GM21717 (cell line): ENCODE data around the gene NALF2.

ENCODE experiments used
- ATAC-seq: cut with Tn5 transposase; IDR thresholded peaks from one replicate; pipeline ENCODE4 v1.9.1; 2021; ENCODE audit warnings: mild to moderate bottlenecking, moderate library complexity; ENCODE audit not compliant: unreplicated experiment

The NALF2 gene

DNA sequence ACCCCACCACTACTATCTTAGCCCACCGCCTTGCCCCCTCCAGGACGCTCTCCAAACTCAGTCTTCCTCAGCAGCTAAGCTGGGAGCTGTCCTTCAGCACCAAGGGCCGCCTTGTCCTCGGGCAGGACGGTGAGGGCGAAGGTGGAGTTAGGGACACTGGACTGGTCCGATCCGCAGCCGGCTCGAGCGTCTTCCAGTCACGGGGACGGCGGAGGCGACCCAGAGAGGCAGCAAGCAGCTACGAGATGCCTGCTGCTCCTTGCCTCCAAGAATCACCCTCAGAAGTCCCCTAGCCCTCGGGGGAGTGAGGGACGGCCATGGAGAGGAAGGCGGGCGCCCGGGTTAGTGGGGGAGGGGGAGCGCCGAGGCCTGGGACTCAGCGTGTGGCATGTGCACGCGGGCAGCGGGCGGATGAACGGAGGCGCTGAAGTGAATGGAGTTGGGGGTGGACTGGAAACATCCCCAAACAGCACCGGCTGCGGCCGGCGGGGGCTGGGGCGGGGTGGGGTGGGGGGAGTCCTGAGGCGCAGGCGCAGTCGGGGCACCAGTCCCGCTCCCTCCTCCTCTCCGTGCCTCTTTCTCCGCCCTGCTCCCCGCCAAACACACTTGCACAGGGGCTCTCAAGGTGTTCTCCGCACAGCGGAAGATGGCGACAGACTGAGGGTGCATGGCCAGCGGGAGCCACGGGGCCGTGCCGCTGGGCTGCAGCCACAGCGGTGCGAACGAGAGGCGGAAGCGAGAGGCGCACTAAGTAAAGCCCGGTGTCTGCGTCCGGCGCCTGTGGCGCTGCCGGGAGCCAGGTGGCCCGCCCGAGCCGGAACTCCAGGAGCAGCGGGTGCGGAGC is at the start of gene NALF2:
TSS of gene NALF2 (plus strand) at position 545 of the 844 bp plus-strand sequence. CDS start 957 bp downstream, outside the sequence.
- ATAC-seq, result no peak

DNA sequence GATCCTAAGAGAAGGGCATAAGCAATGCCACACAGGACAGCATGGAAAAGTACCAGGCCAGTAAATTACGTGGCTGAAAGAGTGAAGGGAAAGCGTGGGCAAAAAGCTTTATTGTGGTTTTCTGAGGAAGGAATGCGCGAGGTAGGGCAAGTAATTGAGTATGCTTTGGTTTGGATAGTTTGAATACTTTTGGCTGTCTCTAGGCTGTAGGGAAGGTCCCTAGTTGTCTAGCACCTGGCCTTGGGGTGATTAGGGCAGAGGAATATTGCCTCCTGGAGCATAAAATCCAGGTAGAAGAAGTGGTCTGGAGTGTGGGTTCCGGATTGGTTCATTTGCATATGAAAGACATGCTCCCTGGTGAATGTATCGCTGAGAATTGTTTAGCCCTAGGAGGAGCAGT is 46.4 kb upstream of the NALF2 start:
- no peak for ATAC-seq

DNA sequence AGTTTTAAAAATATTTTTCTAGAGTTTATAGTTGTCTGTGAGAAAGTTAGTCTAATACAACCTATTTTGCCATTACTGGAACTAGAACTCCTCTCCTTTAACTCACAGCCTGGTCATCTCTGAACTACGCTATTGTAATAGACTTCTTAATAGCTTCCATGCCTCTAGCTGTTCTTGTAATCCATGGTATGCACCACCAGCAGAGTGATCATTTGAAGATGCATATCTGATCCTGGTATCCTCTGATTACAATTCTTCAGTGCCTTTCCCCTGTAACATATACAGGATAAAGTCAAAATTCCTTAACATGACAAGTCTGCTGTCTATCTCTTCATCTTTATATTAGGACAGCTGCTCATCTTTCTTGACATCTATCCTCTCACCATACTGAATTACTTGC is 37.6 kb upstream of the NALF2 start:
- ATAC-seq, result no peak

GRCh38 chrX:69469975-69470374 is 34.2 kb upstream of the NALF2 start:
- ATAC-seq, result no peak

GRCh38 chrX:69489625-69490024 is 14.5 kb upstream of the NALF2 start:
- ATAC-seq, result no peak

DNA sequence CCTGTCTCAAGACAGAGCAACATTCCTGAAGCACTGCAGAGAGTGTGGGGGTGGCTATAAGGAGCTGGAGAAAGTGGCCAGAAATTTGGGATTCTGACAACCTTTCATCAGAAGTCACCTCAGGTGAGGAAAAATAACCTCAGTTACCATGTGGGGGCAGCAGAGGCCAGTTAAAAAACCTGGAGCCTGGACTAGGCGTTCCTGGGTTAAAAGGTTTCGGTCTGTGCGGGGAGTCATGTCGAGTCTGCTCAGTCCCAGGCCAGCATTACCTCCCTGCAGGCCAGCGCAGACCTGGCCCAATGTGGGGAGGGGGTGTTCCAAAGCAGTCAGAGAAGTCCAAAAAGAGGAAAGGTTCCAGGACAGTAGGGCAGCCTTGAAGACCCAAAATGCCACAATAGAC is 10.9 kb upstream of the NALF2 start:
- no peak for ATAC-seq

GRCh38 chrX:69493766-69494165 is 10.4 kb upstream of the NALF2 start:
- no peak for ATAC-seq

- ATAC-seq, result no peak
These were observed 7.9 kb upstream of the NALF2 start for GRCh38 chrX:69496183-69496582.

DNA sequence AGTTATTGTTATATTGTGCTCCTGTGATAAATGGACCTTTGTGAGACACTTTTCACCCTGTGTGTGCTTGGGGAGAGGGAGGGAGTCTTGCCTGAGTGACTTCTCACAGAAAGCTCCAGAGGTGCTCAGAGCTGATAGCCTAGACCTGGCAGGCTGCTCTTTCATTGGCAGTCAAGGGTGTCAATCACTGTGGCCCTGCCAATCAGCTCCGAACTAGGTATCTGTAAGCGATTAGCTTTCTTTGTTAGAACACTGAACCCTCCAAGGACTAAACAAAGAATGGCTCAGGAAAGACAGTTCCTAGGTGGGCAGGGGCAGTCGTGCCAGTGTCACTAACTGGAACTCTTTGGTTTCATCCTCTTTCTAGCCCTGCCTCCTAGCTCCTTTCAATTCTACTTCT is 2.7 kb upstream of the NALF2 start:
- ATAC-seq, result no peak

- ATAC-seq, result no peak
These were observed 821 bp upstream of the NALF2 start for GRCh38 chrX:69503228-69503781.

- ATAC-seq, result no peak
These were observed 793 bp downstream of the NALF2 start for GRCh38 chrX:69504626-69505612.

DNA sequence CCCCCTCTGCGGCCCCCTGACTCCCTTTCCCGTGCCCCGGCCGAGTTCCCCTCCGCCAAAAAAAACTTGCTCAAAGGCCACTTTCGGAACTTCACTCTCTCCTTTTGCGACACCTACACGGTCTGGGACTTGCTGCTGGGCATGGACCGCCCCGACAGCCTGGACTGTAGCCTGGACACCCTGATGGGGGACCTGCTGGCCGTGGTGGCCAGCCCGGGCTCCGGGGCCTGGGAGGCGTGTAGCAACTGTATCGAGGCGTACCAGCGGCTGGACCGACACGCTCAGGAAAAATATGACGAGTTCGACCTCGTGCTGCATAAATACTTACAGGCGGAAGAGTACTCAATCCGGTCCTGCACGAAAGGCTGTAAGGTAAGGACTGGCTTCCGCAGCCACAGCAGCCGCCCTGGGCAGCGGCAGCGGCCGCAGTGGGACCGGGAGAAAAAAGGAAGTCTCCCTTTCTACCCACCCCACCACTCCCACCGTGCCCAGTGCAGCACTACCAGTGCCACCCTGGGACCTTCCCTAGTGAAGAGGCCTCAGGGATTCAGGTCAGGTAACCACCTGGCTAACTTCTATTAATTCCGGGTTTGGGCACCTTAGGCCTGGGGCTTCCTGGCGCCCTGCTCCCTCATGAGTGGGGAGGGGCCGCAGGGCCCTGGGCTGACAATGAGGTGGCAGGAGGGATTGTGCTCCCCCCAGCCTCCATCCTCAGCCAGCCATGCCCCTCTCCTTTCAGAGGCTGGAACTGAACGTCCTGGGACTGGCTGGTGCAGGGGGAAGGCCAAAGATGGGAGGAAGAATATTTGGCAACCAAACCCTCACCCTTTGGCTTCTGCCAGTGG is 1.9 kb downstream of the NALF2 start:
- no peak for ATAC-seq

GRCh38 chrX:69506617-69507499 is 2.7 kb downstream of the NALF2 start:
- no peak for ATAC-seq

DNA sequence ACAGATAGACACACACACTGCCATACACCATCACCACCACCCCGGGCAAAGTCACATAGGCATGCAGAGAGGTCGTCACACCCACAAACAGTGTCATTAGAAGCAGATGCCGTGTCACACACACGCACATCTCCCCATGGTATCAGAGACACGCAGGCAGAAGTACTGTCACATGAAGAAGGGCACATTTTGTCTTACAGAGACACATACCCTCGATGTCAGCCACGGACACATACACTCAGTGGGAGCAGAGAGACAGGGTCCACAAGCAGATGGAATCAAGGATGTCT is 3.3 kb downstream of the NALF2 start:
- ATAC-seq, result no peak

- no peak for ATAC-seq
These were observed 4.5 kb downstream of the NALF2 start for GRCh38 chrX:69508610-69509009.

DNA sequence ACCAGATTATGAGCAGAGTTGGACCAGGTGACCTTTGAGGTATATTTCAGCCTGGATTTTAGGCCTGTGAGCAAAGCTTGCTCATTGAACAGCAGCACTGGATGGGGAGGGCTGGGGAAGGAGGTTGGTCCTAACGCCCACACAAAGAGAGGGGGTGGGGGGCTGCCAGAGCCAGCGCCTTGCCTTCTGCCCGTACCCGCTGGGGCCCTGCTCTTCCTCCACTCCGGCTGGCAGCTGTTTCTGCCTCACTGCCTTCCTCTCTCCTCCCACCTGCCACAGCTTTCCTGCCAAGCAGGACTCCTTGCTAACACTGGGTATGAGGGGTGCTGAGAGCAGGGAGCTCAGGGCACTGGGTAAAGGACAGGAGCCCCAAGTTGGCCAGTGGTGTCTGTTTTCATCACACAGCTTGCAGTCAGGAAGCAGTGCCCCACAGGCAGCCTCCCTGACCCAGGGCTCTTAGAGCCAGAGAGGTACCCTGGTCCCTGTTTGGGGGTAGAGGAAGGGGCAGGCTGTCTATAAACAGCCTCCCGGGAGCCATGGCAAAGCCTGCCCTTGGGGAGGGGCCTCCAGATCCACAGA is 6.1 kb downstream of the NALF2 start:
- no peak for ATAC-seq

- no peak for ATAC-seq
These were observed 6.9 kb downstream of the NALF2 start for GRCh38 chrX:69510914-69511513.

GRCh38 chrX:69522052-69522451 is 17.9 kb downstream of the NALF2 start:
- no peak for ATAC-seq

DNA sequence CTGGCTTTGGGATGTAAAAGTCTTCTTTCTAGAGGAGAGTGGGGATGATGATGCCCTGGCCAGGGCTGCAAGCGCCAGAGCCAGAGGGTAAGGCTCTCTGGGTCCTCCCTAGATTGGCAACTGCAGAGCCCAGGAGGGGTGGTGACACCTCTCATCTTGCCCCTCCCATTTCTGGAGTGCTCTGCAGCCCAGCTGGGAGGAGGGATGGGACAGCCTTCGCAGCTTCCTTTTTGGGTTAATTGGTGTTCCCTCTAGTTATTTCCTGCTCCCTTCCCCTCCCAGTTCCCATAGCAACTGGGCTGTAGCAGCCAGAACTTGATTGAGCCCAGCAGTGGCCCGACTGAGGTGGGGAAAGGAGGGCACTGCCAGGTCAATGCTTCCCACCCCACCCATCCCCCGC is 19.2 kb downstream of the NALF2 start:
- ATAC-seq, result no peak
